GM12864 (cell line): ENCODE measurements around the gene MIF4GD.

Experiments used
- DNase-seq: peaks from one replicate; pipeline ENCODE4 v3.0.0-alpha.2; 2011; ENCODE audit warnings: low read depth
- H3K4me3 ChIP-seq: 2 replicates; pipeline ENCODE4 v1.5.1; 2011; ENCODE audit warnings: mild to moderate bottlenecking, low read depth, low read length, control low read depth
- TF ChIP-seq, protein P1 (sequence below): IDR thresholded peaks from 2 replicates; pipeline ENCODE4 v1.5.1; 2011; ENCODE audit warnings: low read depth, mild to moderate bottlenecking, moderate library complexity, low read length, control low read depth, inconsistent platforms; ENCODE audit errors: missing control alignments

MIF4GD gene

DNA sequence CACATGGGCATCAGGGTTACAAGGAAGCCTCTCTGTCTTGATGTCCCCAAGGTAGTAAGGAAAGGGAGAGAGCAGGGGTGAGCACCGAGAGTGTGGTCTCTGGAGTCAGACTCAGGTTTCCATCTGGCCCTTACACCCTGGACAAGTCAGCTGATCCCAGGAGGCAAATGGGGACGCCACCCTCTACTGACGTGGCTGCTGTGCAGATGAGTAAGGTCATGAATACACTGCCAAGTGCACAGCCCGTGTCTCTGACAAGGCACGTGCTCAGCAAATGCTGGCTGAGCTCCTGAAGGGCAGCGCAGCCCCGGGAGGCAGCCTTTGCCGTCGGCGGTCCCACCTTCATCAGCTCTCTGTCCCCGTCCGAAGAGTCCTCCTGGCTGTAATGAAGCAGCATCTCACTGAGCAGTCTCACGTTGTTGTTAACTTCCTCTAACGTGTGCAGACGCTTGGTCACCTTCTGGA lies 29.0 kb downstream of the MIF4GD start:
- TF ChIP-seq, protein P1, sequence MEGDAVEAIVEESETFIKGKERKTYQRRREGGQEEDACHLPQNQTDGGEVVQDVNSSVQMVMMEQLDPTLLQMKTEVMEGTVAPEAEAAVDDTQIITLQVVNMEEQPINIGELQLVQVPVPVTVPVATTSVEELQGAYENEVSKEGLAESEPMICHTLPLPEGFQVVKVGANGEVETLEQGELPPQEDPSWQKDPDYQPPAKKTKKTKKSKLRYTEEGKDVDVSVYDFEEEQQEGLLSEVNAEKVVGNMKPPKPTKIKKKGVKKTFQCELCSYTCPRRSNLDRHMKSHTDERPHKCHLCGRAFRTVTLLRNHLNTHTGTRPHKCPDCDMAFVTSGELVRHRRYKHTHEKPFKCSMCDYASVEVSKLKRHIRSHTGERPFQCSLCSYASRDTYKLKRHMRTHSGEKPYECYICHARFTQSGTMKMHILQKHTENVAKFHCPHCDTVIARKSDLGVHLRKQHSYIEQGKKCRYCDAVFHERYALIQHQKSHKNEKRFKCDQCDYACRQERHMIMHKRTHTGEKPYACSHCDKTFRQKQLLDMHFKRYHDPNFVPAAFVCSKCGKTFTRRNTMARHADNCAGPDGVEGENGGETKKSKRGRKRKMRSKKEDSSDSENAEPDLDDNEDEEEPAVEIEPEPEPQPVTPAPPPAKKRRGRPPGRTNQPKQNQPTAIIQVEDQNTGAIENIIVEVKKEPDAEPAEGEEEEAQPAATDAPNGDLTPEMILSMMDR, result no peak
- DNase-seq, result no peak
- H3K4me3 ChIP-seq, result no peak overlapping the region

DNA sequence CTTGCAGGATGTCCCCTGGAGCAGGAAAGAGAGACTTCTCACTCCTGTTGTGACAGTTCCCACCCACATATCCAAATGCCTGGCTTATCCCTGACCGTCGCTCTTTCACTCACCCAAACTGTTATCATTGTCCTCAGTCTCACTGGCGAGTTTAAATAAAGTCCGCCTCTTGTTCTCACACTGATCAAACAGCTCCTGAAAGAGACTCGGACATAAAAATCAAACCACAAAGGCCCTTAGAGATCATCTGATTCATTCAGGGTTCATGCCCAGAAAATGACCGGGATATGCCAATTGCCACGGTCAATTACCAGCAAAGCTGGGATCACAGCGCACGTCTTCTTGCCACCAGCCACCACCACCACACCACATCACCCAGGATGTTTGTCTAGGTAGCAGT lies 29.5 kb downstream of the MIF4GD start:
- TF ChIP-seq, protein P1, result no peak
- no peak for DNase-seq
- no peak overlapping the region for H3K4me3 ChIP-seq

DNA sequence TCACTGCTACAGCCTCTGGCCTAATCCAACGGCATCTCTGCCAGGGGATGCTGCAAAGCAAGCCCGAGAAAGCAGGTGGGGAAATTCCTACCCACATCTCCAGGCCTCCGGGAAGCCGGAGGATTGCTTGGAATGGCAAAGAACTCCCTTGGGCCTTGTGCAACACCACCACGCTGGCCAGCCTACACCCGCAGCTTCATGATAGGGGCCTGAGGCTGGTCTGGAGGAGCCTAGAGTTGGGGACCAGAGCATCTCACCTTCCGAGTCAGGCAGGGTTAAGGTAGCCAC lies 29.9 kb downstream of the MIF4GD start:
- DNase-seq, result no peak
- TF ChIP-seq, protein P1, result no peak
- H3K4me3 ChIP-seq, result no peak overlapping the region

- H3K4me3 ChIP-seq, result no peak overlapping the region
- DNase-seq, result no peak
- TF ChIP-seq, protein P1, result peak; percentile 75
Measured at GRCh38 chr17:75240394-75241142, 30.5 kb downstream of the MIF4GD start.

GRCh38 chr17:75239778-75240393 lies 31.1 kb downstream of the MIF4GD start:
- no peak overlapping the region for H3K4me3 ChIP-seq
- TF ChIP-seq, protein P1, result no peak
- no peak for DNase-seq

GRCh38 chr17:75239214-75239613 lies 31.8 kb downstream of the MIF4GD start:
- TF ChIP-seq, protein P1, result no peak

More at GRCh38 chr17:75239214-75239613, 31.8 kb downstream of the MIF4GD start:
- no peak overlapping the region for H3K4me3 ChIP-seq
- no peak for DNase-seq
